Measurements from ENCODE around the gene HYAL3. TPM values are rescaled to one million over a fixed set of nuclear protein-coding genes. Genes with fewer than 3 reads are reported as not detected.

HYAL3 gene
- total RNA-seq, 1 donor from 2014 or later: 6.9 TPM

DNA sequence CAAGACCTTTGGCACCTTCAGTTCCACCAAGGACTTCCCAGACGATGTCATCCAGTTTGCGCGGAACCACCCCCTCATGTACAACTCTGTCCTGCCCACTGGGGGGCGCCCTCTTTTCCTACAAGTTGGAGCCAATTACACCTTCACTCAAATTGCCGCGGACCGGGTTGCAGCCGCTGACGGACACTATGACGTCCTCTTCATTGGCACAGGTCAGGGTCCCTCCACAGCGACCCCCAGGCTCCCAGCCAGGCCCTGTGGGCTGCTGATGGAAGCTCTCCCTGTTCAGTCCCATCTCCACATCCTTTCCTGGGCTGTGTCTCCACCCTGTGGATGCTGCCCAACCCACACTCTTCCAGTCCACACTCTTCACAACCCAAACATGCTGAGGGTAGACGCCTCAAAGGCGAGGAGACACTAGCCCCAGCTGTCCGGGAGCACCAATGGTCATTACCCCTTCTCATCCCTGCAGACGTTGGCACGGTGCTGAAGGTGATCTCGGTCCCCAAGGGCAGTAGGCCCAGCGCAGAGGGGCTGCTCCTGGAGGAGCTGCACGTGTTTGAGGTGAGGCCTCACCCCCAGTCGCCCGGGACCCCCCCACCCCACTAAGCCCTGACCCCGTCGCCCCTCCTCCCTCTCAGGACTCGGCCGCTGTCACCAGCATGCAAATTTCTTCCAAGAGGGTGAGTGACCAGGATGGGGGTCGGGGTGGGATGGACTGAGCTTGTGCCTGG is 24.7 kb downstream of the HYAL3 start:
- Mint-ChIP-seq H3K36me3 (ENCODE audit: low read depth, unreplicated experiment) (peaks cover 8% of the 10 kb centered on the region), H3K27ac (ENCODE audit: unreplicated experiment) (peak overlapping the region; percentile 10), H3K4me1 (ENCODE audit: low read depth, unreplicated experiment) (peaks cover 19% of the 10 kb centered on the region), H3K27me3 (ENCODE audit: low read depth, unreplicated experiment) (peaks cover 22% of the 10 kb centered on the region), H3K9me3 (ENCODE audit: unreplicated experiment) (no peaks in the 10 kb centered on the region), H3K4me3 (ENCODE audit: unreplicated experiment) (no peak overlapping the region)
- H3K79me2 ChIP-seq (ENCODE audit: insufficient read depth, low read length): no peaks in the 10 kb centered on the region
- peaks cover 13% of the 10 kb centered on the region for H3K4me1 ChIP-seq (ENCODE audit: insufficient read depth, low read length)
- H2AFZ ChIP-seq (ENCODE audit: low read depth, low read length): no peak overlapping the region
- peaks cover 3% of the 10 kb centered on the region for H4K20me1 ChIP-seq (ENCODE audit: insufficient read depth, low read length)
- H3K27ac ChIP-seq (ENCODE audit: low read depth, low read length): no peak overlapping the region
- peaks cover 27% of the 10 kb centered on the region for H3K27me3 ChIP-seq (ENCODE audit: insufficient read depth, low read length)
- no peak overlapping the region for H3K4me2 ChIP-seq (ENCODE audit: low read length)
- no peak overlapping the region for H3K4me3 ChIP-seq (ENCODE audit: insufficient read depth, low read depth, low read length)
- FAIRE-seq (no peak), DNase-seq (ENCODE audit: low read depth) (no peak)
- no peaks in the 10 kb centered on the region for H3K36me3 ChIP-seq (ENCODE audit: insufficient read depth, low read length)
- no peak overlapping the region for H3K9ac ChIP-seq (ENCODE audit: low read length)
- TF ChIP-seq EZH2 (IDR thresholded peaks at IDR 0.05; ENCODE audit: insufficient read depth, low read length): no peak
- TF ChIP-seq, protein P1, sequence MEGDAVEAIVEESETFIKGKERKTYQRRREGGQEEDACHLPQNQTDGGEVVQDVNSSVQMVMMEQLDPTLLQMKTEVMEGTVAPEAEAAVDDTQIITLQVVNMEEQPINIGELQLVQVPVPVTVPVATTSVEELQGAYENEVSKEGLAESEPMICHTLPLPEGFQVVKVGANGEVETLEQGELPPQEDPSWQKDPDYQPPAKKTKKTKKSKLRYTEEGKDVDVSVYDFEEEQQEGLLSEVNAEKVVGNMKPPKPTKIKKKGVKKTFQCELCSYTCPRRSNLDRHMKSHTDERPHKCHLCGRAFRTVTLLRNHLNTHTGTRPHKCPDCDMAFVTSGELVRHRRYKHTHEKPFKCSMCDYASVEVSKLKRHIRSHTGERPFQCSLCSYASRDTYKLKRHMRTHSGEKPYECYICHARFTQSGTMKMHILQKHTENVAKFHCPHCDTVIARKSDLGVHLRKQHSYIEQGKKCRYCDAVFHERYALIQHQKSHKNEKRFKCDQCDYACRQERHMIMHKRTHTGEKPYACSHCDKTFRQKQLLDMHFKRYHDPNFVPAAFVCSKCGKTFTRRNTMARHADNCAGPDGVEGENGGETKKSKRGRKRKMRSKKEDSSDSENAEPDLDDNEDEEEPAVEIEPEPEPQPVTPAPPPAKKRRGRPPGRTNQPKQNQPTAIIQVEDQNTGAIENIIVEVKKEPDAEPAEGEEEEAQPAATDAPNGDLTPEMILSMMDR (IDR thresholded peaks at IDR 0.05; ENCODE audit: insufficient read depth, low read depth, low read length): peak; percentile 49
- no peaks in the 10 kb centered on the region for H3K9me3 ChIP-seq (ENCODE audit: insufficient read depth, low read depth, low read length)

DNA sequence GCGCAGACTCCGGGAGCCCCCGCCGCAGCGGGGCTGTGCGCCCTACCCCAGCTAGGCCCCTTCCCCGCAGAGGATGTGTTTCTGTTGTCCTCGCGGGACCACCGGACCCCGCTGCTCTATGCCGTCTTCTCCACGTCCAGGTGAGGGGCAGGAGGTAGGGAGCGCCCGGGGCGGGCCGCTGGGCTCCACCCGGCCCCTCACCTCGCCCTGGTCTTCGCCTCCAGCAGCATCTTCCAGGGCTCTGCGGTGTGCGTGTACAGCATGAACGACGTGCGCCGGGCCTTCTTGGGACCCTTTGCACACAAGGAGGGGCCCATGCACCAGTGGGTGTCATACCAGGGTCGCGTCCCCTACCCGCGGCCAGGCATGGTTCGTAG is 25.5 kb downstream of the HYAL3 start:
- H3K9me3 ChIP-seq (ENCODE audit: insufficient read depth, low read depth, low read length): no peaks in the 10 kb centered on the region
- Mint-ChIP-seq H3K9me3 (ENCODE audit: unreplicated experiment) (no peaks in the 10 kb centered on the region), H3K4me3 (ENCODE audit: unreplicated experiment) (no peak overlapping the region), H3K27ac (ENCODE audit: unreplicated experiment) (no peak overlapping the region), H3K27me3 (ENCODE audit: low read depth, unreplicated experiment) (peaks cover 23% of the 10 kb centered on the region), H3K36me3 (ENCODE audit: low read depth, unreplicated experiment) (peaks cover 8% of the 10 kb centered on the region), H3K4me1 (ENCODE audit: low read depth, unreplicated experiment) (peaks cover 21% of the 10 kb centered on the region)
- peaks cover 21% of the 10 kb centered on the region for H3K4me1 ChIP-seq (ENCODE audit: insufficient read depth, low read length)
- H3K4me3 ChIP-seq (ENCODE audit: insufficient read depth, low read depth, low read length): no peak overlapping the region
- FAIRE-seq: no peak
- peaks cover 3% of the 10 kb centered on the region for H4K20me1 ChIP-seq (ENCODE audit: insufficient read depth, low read length)
- DNase-seq (ENCODE audit: low read depth): no peak
- TF ChIP-seq, protein P1 (IDR thresholded peaks at IDR 0.05; ENCODE audit: insufficient read depth, low read depth, low read length): no peak
- no peak for TF ChIP-seq EZH2 (IDR thresholded peaks at IDR 0.05; ENCODE audit: insufficient read depth, low read length)
- H3K27ac ChIP-seq (ENCODE audit: low read depth, low read length): no peak overlapping the region
- peak overlapping the region; percentile 72 for H3K4me2 ChIP-seq (ENCODE audit: low read length)
- H3K27me3 ChIP-seq (ENCODE audit: insufficient read depth, low read length): peaks cover 27% of the 10 kb centered on the region
- H2AFZ ChIP-seq (ENCODE audit: low read depth, low read length): no peak overlapping the region
- no peak overlapping the region for H3K9ac ChIP-seq (ENCODE audit: low read length)
- H3K36me3 ChIP-seq (ENCODE audit: insufficient read depth, low read length): no peaks in the 10 kb centered on the region
- no peaks in the 10 kb centered on the region for H3K79me2 ChIP-seq (ENCODE audit: insufficient read depth, low read length)

Measured in astrocyte (in vitro differentiated cells and primary cell).